Hepatocyte (in vitro differentiated cells): ENCODE measurements around the gene ALCAM. TPM values are rescaled to one million over a fixed set of nuclear protein-coding genes. Genes with fewer than 3 reads are reported as not detected.

Experiments
- DNase-seq: peaks from one replicate; pipeline ENCODE4 v3.0.0-alpha.2; 2016; ENCODE audit warnings: low spot score
- H2AFZ ChIP-seq: fragments of 200-600 bp; sonication (generic); 2 replicates; pipeline ENCODE4 v1.6.0; 2016; ENCODE audit warnings: antibody characterized with exemption, mild to moderate bottlenecking
- H3K27ac ChIP-seq: fragments of 200-600 bp; sonication (generic); 2 replicates; pipeline ENCODE4 v1.5.1; 2016; ENCODE audit warnings: mild to moderate bottlenecking
- H3K27me3 ChIP-seq: fragments of 200-600 bp; sonication (generic); 2 replicates; pipeline ENCODE4 v1.6.1; 2016
- H3K36me3 ChIP-seq: fragments of 200-600 bp; sonication (generic); replicated peaks from 2 replicates; pipeline ENCODE4 v1.5.1; 2016; ENCODE audit warnings: low read depth; ENCODE audit not compliant: insufficient read depth
- H3K4me1 ChIP-seq: fragments of 200-600 bp; sonication (generic); 2 replicates; pipeline ENCODE4 v1.5.1; 2016; ENCODE audit warnings: mild to moderate bottlenecking, moderate library complexity; ENCODE audit not compliant: insufficient read depth
- H3K4me2 ChIP-seq: fragments of 200-600 bp; sonication (generic); 2 replicates; pipeline ENCODE4 v1.6.0; 2016
- H3K4me3 ChIP-seq: fragments of 200-600 bp; sonication (generic); 2 replicates; pipeline ENCODE4 v1.5.1; 2016; ENCODE audit warnings: mild to moderate bottlenecking
- H3K79me2 ChIP-seq: fragments of 200-600 bp; sonication (generic); 2 replicates; pipeline ENCODE4 v1.6.0; 2017; ENCODE audit warnings: mild to moderate bottlenecking
- H3K9me2 ChIP-seq: fragments of 200-600 bp; sonication (generic); replicated peaks from 2 replicates; pipeline ENCODE4 v1.6.0; 2017; ENCODE audit warnings: mild to moderate bottlenecking; ENCODE audit not compliant: insufficient read depth
- H3K9me3 ChIP-seq: fragments of 200-600 bp; sonication (generic); 2 replicates; pipeline ENCODE4 v1.5.1; 2016; ENCODE audit warnings: low read depth, mild to moderate bottlenecking
- H4K20me1 ChIP-seq: fragments of 200-600 bp; sonication (generic); 2 replicates; pipeline ENCODE4 v1.6.0; 2016; ENCODE audit warnings: mild to moderate bottlenecking; ENCODE audit not compliant: insufficient read depth, poor library complexity, severe bottlenecking
- CTCF ChIP-seq: fragments of 200-600 bp; sonication (generic); IDR thresholded peaks from 2 replicates; pipeline ENCODE4 v1.5.1; 2016; ENCODE audit warnings: antibody characterized with exemption, mild to moderate bottlenecking; ENCODE audit not compliant: poor library complexity
- EZH2 ChIP-seq: fragments of 200-600 bp; sonication (generic); IDR thresholded peaks from 2 replicates; pipeline ENCODE4 v1.6.1; 2016; ENCODE audit warnings: antibody characterized with exemption, mild to moderate bottlenecking, borderline replicate concordance
- EZH2phosphoT487 ChIP-seq: fragments of 200-600 bp; sonication (generic); IDR thresholded peaks from one replicate; pipeline ENCODE4 v1.6.1; 2018; ENCODE audit warnings: antibody characterized with exemption, mild to moderate bottlenecking, low read depth, moderate library complexity; ENCODE audit not compliant: unreplicated experiment, severe bottlenecking
- WGBS: methylation state at CpG from one replicate; pipeline ENCODE4 v1.1.6; 2016; ENCODE audit warnings: low lambda C conversion rate; ENCODE audit errors: missing lambda C conversion rate; 5-methylcytosine and 5-hydroxymethylcytosine counted together
- polyA plus RNA-seq: library from polyadenylated mRNA; unstranded; fragments of >200 nt; fragmentation: Nextera tagmentation; extraction: Ambion mirVana; gene quantifications from 2 replicates; pipeline ENCODE4 v1.2.1, GENCODE V29; 2016
- total RNA-seq: library from RNA; depleted of rRNA; stranded (reverse); fragments of >200 nt; gene quantifications from 2 replicates; pipeline ENCODE4 v1.2.3, GENCODE V29; 2014

ALCAM gene
- total and polyA plus RNA-seq, 2 experiments from 2014 or later = 58.0 to 134 TPM

DNA sequence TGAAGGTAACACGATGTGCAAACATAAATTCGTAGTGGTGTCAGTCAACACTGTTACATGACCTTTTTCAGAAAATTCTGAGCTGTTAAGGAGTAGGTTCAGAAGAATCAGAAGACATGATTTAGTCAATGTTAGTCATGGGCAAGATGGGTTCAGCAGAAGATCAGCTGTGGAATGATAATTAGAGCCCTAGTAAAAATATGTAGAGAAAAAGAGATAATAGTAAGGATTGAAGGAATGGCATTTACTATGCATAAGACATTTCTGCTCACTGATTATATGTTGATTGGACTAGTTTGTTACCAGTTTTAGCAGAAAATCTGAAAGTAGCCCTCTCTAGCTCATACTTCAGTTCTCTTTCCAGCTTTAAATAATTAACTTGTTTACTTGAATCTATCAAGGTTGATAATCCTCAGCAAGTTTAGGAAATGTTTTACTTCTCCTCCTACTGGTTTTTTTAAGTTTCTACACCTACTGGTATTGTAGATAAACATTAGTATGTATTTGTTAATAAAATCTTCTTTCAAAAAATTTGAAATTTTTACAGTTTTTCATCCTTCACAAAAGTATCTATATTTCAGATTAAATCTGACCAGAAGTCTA is 98.6 kb downstream of the ALCAM start:
- WGBS = 80% methylated on average over 2 of the region's 2 CpGs
- Histone ChIP-seq H3K27ac (no peak overlapping the region), H3K79me2 (peaks cover 54% of the 10 kb centered on the region)

DNA sequence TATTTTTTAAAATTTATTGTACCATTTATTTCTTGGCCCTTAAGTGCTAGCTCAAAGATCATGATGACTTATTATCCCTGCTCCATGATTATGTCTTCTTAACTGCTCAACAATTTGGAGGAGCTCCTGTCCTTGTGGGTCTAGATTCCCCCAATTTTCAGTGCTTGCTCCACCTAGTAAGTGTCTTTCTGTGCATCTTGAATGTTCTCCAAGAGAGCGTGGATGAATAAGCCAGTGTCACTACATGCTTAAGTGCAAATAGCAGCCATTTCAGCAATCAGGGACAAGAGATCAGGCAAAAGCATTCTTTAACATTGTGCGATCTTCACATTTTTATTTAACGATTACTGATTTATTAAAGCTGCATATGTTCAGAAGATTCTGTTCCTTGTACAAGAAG is 99.4 kb downstream of the ALCAM start:
- peaks cover 6% of the 10 kb centered on the region for H3K4me1 ChIP-seq
- H4K20me1 ChIP-seq = peaks cover 5% of the 10 kb centered on the region
- H3K9me3 ChIP-seq = no peaks in the 10 kb centered on the region
- no peaks in the 10 kb centered on the region for H3K9me2 ChIP-seq
- 94% methylated on average over 3 of the region's 3 CpGs for WGBS
- H3K27ac ChIP-seq = no peak overlapping the region
- no peak overlapping the region for H3K4me3 ChIP-seq
- no peak for TF ChIP-seq EZH2
- TF ChIP-seq CTCF = no peak
- no peak for TF ChIP-seq EZH2phosphoT487
- H3K4me2 ChIP-seq = no peak overlapping the region
- no peaks in the 10 kb centered on the region for H3K27me3 ChIP-seq
- no peak overlapping the region for H2AFZ ChIP-seq
- DNase-seq = no peak
- peaks cover 56% of the 10 kb centered on the region for H3K79me2 ChIP-seq
- no peaks in the 10 kb centered on the region for H3K36me3 ChIP-seq

More for the DNA sequence above, 98.6 kb downstream of the ALCAM start:
- no peak overlapping the region for H3K4me2 ChIP-seq
- no peaks in the 10 kb centered on the region for H3K27me3 ChIP-seq
- TF ChIP-seq EZH2 = no peak
- TF ChIP-seq EZH2phosphoT487 = no peak
- TF ChIP-seq CTCF = no peak
- peaks cover 5% of the 10 kb centered on the region for H4K20me1 ChIP-seq
- H2AFZ ChIP-seq = no peak overlapping the region
- no peaks in the 10 kb centered on the region for H3K9me2 ChIP-seq
- DNase-seq = no peak
- H3K9me3 ChIP-seq = no peaks in the 10 kb centered on the region
- H3K4me3 ChIP-seq = no peak overlapping the region
- H3K36me3 ChIP-seq = no peaks in the 10 kb centered on the region
- peaks cover 6% of the 10 kb centered on the region for H3K4me1 ChIP-seq

DNA sequence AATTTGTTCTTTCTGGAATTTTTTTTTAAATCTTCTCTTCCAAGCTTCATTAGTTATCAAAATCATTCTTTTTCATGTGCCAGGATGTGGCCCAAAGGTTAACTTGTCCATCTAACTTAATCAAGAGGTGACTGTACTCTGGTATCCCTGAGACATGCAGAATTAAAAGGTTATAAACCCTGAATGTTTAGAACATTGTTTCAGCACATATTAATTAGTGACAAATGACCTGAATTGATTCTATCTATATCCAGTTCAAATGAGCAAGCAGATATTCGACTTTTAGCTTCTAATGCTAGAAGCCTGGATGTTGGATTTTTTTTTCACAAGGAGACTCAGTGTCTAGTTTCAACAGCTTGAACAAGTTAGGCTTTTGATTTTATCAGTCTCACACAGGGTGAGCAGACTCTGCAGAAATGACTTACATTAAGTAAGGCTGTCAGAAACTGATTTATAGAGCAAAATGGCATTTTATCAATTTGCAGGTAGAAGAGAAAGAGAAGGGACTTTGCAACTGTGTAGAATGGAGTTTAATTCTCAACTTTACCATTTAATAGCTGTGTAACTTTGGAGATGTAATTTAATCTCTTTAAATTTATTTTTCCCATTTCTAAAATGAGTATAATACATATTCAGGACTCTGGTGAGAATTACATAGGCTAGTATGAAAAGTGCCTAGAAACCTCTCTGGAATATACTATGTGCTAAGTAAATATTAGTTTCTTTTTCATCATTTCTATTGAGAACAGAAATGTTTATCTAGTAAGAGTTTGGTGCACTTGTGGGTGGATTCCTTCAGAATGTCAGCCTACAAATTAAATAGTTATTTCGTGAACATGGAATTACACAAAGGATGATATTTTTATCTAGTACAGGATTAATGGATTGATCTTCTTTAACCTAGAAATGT is 100.0 kb downstream of the ALCAM start:
- Histone ChIP-seq H3K27ac (no peak overlapping the region), H3K4me2 (no peak overlapping the region), H3K9me3 (no peaks in the 10 kb centered on the region), H3K27me3 (no peaks in the 10 kb centered on the region), H3K9me2 (no peaks in the 10 kb centered on the region), H3K36me3 (no peaks in the 10 kb centered on the region), H3K4me3 (no peak overlapping the region), H4K20me1 (peaks cover 5% of the 10 kb centered on the region), H2AFZ (no peak overlapping the region), H3K4me1 (peaks cover 6% of the 10 kb centered on the region), H3K79me2 (peaks cover 55% of the 10 kb centered on the region)
- DNase-seq = no peak
- WGBS = 19% methylated on average over 2 of the region's 2 CpGs
- TF ChIP-seq EZH2 (no peak), EZH2phosphoT487 (no peak), CTCF (no peak)
